ENCODE results near the gene MT1X.

DNA sequence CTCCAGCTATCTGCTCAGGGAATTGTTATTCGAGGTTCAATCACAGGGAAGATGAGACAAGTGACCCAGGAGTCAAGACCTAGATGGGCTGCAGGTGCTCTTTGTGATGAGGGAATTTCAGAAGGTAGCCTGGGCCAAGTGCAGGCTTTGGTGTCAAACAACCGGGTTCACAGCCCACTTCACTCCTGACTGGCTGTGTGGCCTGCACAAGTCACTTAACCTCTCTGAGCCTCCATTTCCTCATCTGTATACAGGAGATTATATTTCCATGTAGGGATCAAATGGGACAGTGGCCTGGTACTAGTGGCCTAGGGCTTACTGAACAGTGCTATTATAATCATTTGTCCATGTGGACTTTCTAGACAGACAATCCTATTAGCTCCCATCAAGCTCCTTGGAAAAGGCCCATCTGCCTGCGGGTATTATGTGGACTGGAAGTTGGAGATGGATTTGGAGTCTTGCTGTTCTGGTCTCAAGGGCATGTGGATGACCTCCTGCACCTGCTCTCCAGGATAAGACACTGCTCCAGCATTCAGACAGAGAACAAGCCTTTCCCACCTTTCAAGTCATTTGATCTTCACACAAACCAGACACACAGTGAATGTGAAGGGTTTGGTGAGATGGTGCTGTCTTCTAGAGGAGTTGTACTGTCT lies 3.1 kb upstream of the MT1X start:
- TF ChIP-seq KDM1A (CRISPR knock-in tag; IDR thresholded peaks at IDR 0.05): no peak
- TF ChIP-seq MED8 (CRISPR knock-in tag; IDR thresholded peaks at IDR 0.05; ENCODE audit: insufficient replicate concordance): no peak
- no peak for TF ChIP-seq MXI1 (IDR thresholded peaks at IDR 0.05; ENCODE audit: borderline replicate concordance, low read depth, low read length)

Data from HepG2 (cell line).